ENCODE measurements around the gene HSPA5.

Gene HSPA5

DNA sequence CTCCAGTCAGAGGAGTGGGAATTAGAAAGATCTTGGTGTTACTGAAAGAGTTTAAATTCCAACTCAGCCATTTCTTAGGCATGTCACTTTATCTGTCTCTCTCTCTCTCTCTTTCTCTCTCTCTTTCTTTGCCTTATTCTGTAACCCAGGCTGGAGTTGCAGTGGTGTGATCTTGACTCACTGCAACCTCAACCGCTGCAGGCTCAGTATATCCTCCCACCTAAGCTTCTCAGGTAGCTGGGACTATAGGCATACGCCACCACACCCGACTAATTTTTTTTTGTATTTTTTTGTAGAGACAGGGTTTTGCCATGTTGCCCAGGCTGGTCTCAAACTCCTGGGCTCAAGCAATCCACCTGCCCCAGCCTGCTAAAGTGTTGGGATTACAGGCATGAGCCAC, 22.5 kb downstream of the HSPA5 start:
- no peaks in the 10 kb centered on the region for H4K20me1 ChIP-seq (ENCODE audit: control insufficient read depth, insufficient read depth, low read depth, low read length)
- H3K27me3 ChIP-seq (ENCODE audit: control insufficient read depth, low read length), result no peaks in the 10 kb centered on the region
- peaks cover 15% of the 10 kb centered on the region for H3K36me3 ChIP-seq (ENCODE audit: control insufficient read depth, low read length)
- no peak overlapping the region for H3K4me3 ChIP-seq (ENCODE audit: low read length)
- TF ChIP-seq, protein P1, sequence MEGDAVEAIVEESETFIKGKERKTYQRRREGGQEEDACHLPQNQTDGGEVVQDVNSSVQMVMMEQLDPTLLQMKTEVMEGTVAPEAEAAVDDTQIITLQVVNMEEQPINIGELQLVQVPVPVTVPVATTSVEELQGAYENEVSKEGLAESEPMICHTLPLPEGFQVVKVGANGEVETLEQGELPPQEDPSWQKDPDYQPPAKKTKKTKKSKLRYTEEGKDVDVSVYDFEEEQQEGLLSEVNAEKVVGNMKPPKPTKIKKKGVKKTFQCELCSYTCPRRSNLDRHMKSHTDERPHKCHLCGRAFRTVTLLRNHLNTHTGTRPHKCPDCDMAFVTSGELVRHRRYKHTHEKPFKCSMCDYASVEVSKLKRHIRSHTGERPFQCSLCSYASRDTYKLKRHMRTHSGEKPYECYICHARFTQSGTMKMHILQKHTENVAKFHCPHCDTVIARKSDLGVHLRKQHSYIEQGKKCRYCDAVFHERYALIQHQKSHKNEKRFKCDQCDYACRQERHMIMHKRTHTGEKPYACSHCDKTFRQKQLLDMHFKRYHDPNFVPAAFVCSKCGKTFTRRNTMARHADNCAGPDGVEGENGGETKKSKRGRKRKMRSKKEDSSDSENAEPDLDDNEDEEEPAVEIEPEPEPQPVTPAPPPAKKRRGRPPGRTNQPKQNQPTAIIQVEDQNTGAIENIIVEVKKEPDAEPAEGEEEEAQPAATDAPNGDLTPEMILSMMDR (IDR thresholded peaks at IDR 0.05; ENCODE audit: low read depth, low read length, poor library complexity, severe bottlenecking), result no peak
- H3K27ac ChIP-seq (ENCODE audit: low read depth, low read length), result no peak overlapping the region
- H3F3A ChIP-seq (ENCODE audit: control insufficient read depth, insufficient read depth), result no peaks in the 10 kb centered on the region
- no peaks in the 10 kb centered on the region for H3K9me2 ChIP-seq (replicated peaks; ENCODE audit: control insufficient read depth, low read length)
- no peaks in the 10 kb centered on the region for H3K9me3 ChIP-seq (ENCODE audit: control insufficient read depth, insufficient read depth, low read length)
- no peaks in the 10 kb centered on the region for H3K79me2 ChIP-seq (ENCODE audit: control insufficient read depth, low read length)
- no peak overlapping the region for H3K4me2 ChIP-seq (ENCODE audit: low read length)
- H3K4me1 ChIP-seq (ENCODE audit: control insufficient read depth, low read length), result no peaks in the 10 kb centered on the region

DNA sequence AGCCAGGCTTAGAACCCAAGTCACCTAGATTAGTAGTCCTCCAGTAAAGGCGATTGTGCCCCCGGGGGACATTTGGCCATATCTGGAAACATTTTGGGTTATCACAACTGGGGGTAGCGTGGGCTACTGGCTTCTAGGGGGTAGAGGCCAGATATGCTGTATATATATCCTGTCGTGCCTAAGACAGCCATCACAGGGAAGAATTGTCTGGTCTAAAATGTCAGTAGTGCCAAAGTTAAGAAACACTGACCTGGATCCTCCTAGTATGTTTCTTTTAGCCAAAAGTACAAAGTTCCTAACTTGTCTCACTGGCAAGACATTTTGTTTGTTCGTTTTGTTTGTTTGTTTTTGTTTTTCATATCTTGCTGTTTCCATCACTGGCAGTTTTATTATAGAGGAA, 27.0 kb downstream of the HSPA5 start:
- H3K4me1 ChIP-seq (ENCODE audit: control insufficient read depth, low read length), result no peaks in the 10 kb centered on the region
- no peak overlapping the region for H3K4me3 ChIP-seq (ENCODE audit: low read length)
- no peaks in the 10 kb centered on the region for H3K79me2 ChIP-seq (ENCODE audit: control insufficient read depth, low read length)
- H3K9me3 ChIP-seq (ENCODE audit: control insufficient read depth, insufficient read depth, low read length), result no peaks in the 10 kb centered on the region
- H3K4me2 ChIP-seq (ENCODE audit: low read length), result no peak overlapping the region
- no peak overlapping the region for H3K27ac ChIP-seq (ENCODE audit: low read depth, low read length)
- H3K36me3 ChIP-seq (ENCODE audit: control insufficient read depth, low read length), result peaks cover 18% of the 10 kb centered on the region
- H3K9me2 ChIP-seq (replicated peaks; ENCODE audit: control insufficient read depth, low read length), result no peaks in the 10 kb centered on the region
- H4K20me1 ChIP-seq (ENCODE audit: control insufficient read depth, insufficient read depth, low read depth, low read length), result no peaks in the 10 kb centered on the region
- TF ChIP-seq, protein P1 (IDR thresholded peaks at IDR 0.05; ENCODE audit: low read depth, low read length, poor library complexity, severe bottlenecking), result no peak
- no peak for TF ChIP-seq EZH2phosphoT487 (IDR thresholded peaks at IDR 0.05; ENCODE audit: borderline replicate concordance, low read length)
- H3K27me3 ChIP-seq (ENCODE audit: control insufficient read depth, low read length), result no peaks in the 10 kb centered on the region
- no peaks in the 10 kb centered on the region for H3F3A ChIP-seq (ENCODE audit: control insufficient read depth, insufficient read depth)

- no peaks in the 10 kb centered on the region for H4K20me1 ChIP-seq (ENCODE audit: control insufficient read depth, insufficient read depth, low read depth, low read length)
- no peak overlapping the region for H3K4me3 ChIP-seq (ENCODE audit: low read length)
- H3K4me1 ChIP-seq (ENCODE audit: control insufficient read depth, low read length), result peaks cover 11% of the 10 kb centered on the region
- H3K27ac ChIP-seq (ENCODE audit: low read depth, low read length), result no peak overlapping the region
- no peaks in the 10 kb centered on the region for H3K27me3 ChIP-seq (ENCODE audit: control insufficient read depth, low read length)
- H3K36me3 ChIP-seq (ENCODE audit: control insufficient read depth, low read length), result peaks cover 32% of the 10 kb centered on the region
- no peak overlapping the region for H3K4me2 ChIP-seq (ENCODE audit: low read length)
- no peaks in the 10 kb centered on the region for H3K9me2 ChIP-seq (replicated peaks; ENCODE audit: control insufficient read depth, low read length)
- no peaks in the 10 kb centered on the region for H3F3A ChIP-seq (ENCODE audit: control insufficient read depth, insufficient read depth)
- no peaks in the 10 kb centered on the region for H3K9me3 ChIP-seq (ENCODE audit: control insufficient read depth, insufficient read depth, low read length)
- H3K79me2 ChIP-seq (ENCODE audit: control insufficient read depth, low read length), result peaks cover 12% of the 10 kb centered on the region
- TF ChIP-seq EZH2phosphoT487 (IDR thresholded peaks at IDR 0.05; ENCODE audit: borderline replicate concordance, low read length), result no peak
- TF ChIP-seq, protein P1 (IDR thresholded peaks at IDR 0.05; ENCODE audit: low read depth, low read length, poor library complexity, severe bottlenecking), result no peak
Measured at GRCh38 chr9:125204477-125204876, 36.7 kb downstream of the HSPA5 start.

All from DOHH2 (cell line).